Measurements from ENCODE around the gene GMEB1.

Gene GMEB1

DNA sequence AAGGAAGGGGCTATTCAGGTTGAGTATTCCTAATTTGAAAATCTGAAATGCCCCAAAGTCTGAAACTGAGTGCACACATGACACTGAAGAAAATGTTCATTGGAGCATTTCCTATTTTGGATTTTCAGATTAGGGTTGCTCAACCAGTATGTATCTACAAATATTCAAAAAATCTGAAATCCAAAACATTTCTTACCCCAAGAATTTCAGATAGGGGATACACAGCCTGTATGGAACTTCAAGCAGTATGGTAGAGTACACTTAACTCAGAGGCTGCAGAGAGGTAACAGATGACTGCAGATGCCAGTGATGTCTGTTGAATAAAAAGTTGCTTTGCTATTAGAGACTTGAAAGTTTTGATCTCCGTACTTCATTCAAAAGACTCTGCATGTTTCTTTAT is 87.1 kb downstream of the GMEB1 start:
- DNase-seq: no peak

- DNase-seq: no peak
Observed at GRCh38 chr1:28756846-28757245, 88.3 kb downstream of the GMEB1 start.

DNA sequence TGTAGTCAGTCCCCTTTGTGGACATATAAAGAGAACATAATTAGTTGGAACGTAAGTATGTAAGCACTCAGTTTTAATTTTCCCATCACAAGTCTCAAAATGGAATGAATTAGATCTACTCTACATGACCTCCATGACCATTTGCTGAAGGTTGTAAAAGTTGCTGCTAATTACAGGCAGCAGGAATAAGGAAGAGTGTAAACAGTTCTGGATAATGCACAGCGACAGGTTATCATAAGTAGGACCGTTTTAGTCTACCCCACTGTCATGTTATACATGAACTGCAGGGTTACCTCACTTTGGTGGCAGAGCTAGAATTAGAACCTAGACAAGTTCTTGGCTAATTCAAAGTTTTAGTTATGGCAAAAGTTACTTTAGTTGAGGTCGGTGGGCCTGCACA is 89.8 kb downstream of the GMEB1 start:
- no peak for DNase-seq

- no peak for DNase-seq
Observed at GRCh38 chr1:28759257-28759656, 90.7 kb downstream of the GMEB1 start.

DNA sequence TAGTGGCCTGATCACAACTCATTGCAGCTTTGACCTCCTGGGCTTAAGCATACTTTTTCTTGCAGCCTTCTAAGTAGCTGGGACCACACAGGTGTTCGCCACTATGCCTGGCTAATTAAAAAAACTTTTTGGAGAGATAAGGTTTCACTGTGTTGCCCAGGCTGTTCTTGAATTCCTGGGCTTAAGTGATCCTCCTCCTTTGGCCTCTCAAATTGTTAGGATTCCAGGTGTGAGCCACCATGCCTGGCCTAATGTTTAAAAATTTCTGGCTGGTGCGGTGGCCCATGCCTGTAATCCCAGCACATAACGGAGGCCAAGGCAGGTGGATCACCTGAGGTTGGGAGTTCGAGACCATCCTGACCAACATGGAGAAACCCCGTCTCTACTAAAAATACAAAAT is 92.6 kb downstream of the GMEB1 start:
- no peak for DNase-seq

- no peak for DNase-seq
Observed at GRCh38 chr1:28766532-28767183, 98.1 kb downstream of the GMEB1 start.

Data from stimulated activated CD4-positive, alpha-beta T cell treated with anti-CD3 and anti-CD28 coated beads, Interleukin-4, amount 100 ng/mL, for 24 hours (primary cell).